H1 (cell line): ENCODE data around the gene ZNF223. TPM values are rescaled to one million over a fixed set of nuclear protein-coding genes. Genes with fewer than 3 reads are reported as not detected.

Experiments used
- CTCF ChIP-seq, 3 experiments: IDR thresholded peaks; 1 replicate in 2 of 3; 2 replicates in 1 of 3; pipeline versions ENCODE4 v1.5.1 to v1.6.1; 2011; ENCODE audit warnings: low read length in 3 of 3, mild to moderate bottlenecking in 3 of 3, inconsistent platforms in 2 of 3, low read depth in 1 of 3, moderate library complexity in 1 of 3; ENCODE audit not compliant: insufficient read depth in 1 of 3; ENCODE audit errors: control extremely low read depth in 1 of 3
- KDM1A ChIP-seq: fragments of 200-600, 300-600 bp; sonication (generic); IDR thresholded peaks from 2 replicates; pipeline ENCODE4 v1.7.1; 2016; ENCODE audit warnings: mild to moderate bottlenecking, low read length, borderline replicate concordance
- TCF12 ChIP-seq: IDR thresholded peaks from 2 replicates; pipeline ENCODE4 v1.6.1; 2011; ENCODE audit warnings: low read depth, mild to moderate bottlenecking, low read length
- polyA plus RNA-seq, 7 experiments: library from polyadenylated mRNA; depleted of rRNA in 3 of 7; stranded (reverse) in 5 of 7; unstranded in 2 of 7; fragments of >200 nt in 5 of 7; fragments of 200-250 nt in 2 of 7; gene quantifications; 1 replicate in 5 of 7; 2 replicates in 1 of 7; 4 replicates in 1 of 7; pipeline versions ENCODE4 v1.2.1 to v1.2.3, GENCODE V29; 2011 to 2013; ENCODE audit warnings: missing spikeins in 2 of 7, mixed read lengths in 2 of 7
- total RNA-seq: library from RNA; stranded (reverse); fragmentation: NEBNext Ultra II Directional; extraction: Animal tissue kit (Norgen Biotek cat#: 25700); gene quantifications from 2 replicates; pipeline ENCODE4 v1.2.1, GENCODE V29; 2021

ZNF223 gene
- total and polyA plus RNA-seq, 2 of the 8 experiments (the other 6 are each of a cell fraction or from before 2014, with no cell fraction given), result 1.7 to 4.3 TPM

- TF ChIP-seq CTCF (IDR thresholded peaks at IDR 0.05; ENCODE audit: control extremely low read depth in 1 of 3, insufficient read depth in 1 of 3, low read depth in 1 of 3, low read length in 3 of 3) (no peak), KDM1A (no peak), TCF12 (no peak)
Measured at GRCh38 chr19:44042147-44042546, 9.7 kb upstream of the ZNF223 start (continued).
